Measurements from ENCODE around the gene ACVR2B.

Gene ACVR2B

GRCh38 chr3:38478901-38479300 is 25.2 kb downstream of the ACVR2B start:
- peaks cover 36 to 72% (median 51%) of the 10 kb centered on the region in 11 experiments for H3K36me3 ChIP-seq

GRCh38 chr3:38479431-38480092 is 25.9 kb downstream of the ACVR2B start:
- H3K27ac ChIP-seq = no peak overlapping the region
- no peaks in the 10 kb centered on the region for H3K9me3 ChIP-seq (replicated peaks in 1 of 11)
- no peaks in the 10 kb centered on the region for H3K27me3 ChIP-seq
- peaks cover 0 to 13% (median 2%) of the 10 kb centered on the region in 10 experiments; a peak in 6 of 20 replicates for H3K4me1 ChIP-seq
- no peak overlapping the region for H3K9ac ChIP-seq
- peaks cover 7 to 58% (median 44%) of the 10 kb centered on the region in 11 experiments; a peak in 20 of 22 replicates for H4K20me1 ChIP-seq
- peaks cover 41 to 79% (median 58%) of the 10 kb centered on the region in 11 experiments for H3K36me3 ChIP-seq
- H3K4me2 ChIP-seq = no peak overlapping the region
- no peak overlapping the region for H3K4me3 ChIP-seq
- no peak for TF ChIP-seq Cebpa-rat (IDR thresholded peaks at IDR 0.05)

More at GRCh38 chr3:38478901-38479300, 25.2 kb downstream of the ACVR2B start:
- Histone ChIP-seq H3K4me3 (no peak overlapping the region), H3K9ac (no peak overlapping the region), H3K4me2 (no peak overlapping the region), H3K27ac (no peak overlapping the region), H3K9me3 (replicated peaks in 1 of 11) (no peaks in the 10 kb centered on the region), H4K20me1 (peaks cover 7 to 65% (median 45%) of the 10 kb centered on the region in 11 experiments; a peak in 20 of 22 replicates), H3K27me3 (no peaks in the 10 kb centered on the region), H3K4me1 (peaks cover 0 to 11% (median 0%) of the 10 kb centered on the region in 10 experiments; a peak in 6 of 20 replicates)
- TF ChIP-seq Cebpa-rat (IDR thresholded peaks at IDR 0.05) = no peak

- no peak for TF ChIP-seq Cebpa-rat (IDR thresholded peaks at IDR 0.05)
- Histone ChIP-seq H3K36me3 (peaks cover 41 to 84% (median 63%) of the 10 kb centered on the region in 11 experiments), H3K27me3 (no peaks in the 10 kb centered on the region), H3K4me2 (no peak overlapping the region), H3K4me3 (no peak overlapping the region), H3K27ac (no peak overlapping the region), H3K4me1 (peaks cover 0 to 13% (median 0%) of the 10 kb centered on the region in 10 experiments; a peak in 6 of 20 replicates), H4K20me1 (peaks cover 7 to 53% (median 41%) of the 10 kb centered on the region in 11 experiments; a peak in 20 of 22 replicates), H3K9me3 (replicated peaks in 1 of 11) (no peaks in the 10 kb centered on the region), H3K9ac (no peak overlapping the region)
These were observed 26.4 kb downstream of the ACVR2B start for GRCh38 chr3:38480093-38480445.

GRCh38 chr3:38480930-38481329 is 27.2 kb downstream of the ACVR2B start:
- no peak overlapping the region for H3K4me2 ChIP-seq
- no peak overlapping the region for H3K4me3 ChIP-seq
- 0 out of 22 replicates have a peak overlapping the region, but pooled peaks of 3 of the 11 experiments have one; percentile 9 to 24 (median 19) for H3K9ac ChIP-seq
- peaks cover 0 to 12% (median 0%) of the 10 kb centered on the region in 10 experiments; a peak in 5 of 20 replicates for H3K4me1 ChIP-seq
- H3K9me3 ChIP-seq (replicated peaks in 1 of 11) = no peaks in the 10 kb centered on the region
- peaks cover 41 to 93% (median 70%) of the 10 kb centered on the region in 11 experiments for H3K36me3 ChIP-seq
- no peaks in the 10 kb centered on the region for H3K27me3 ChIP-seq
- no peak for TF ChIP-seq Cebpa-rat (IDR thresholded peaks at IDR 0.05)
- no peak overlapping the region for H3K27ac ChIP-seq
- H4K20me1 ChIP-seq = peaks cover 7 to 45% (median 32%) of the 10 kb centered on the region in 11 experiments; a peak in 20 of 22 replicates

GRCh38 chr3:38482951-38483350 is 29.3 kb downstream of the ACVR2B start:
- Histone ChIP-seq H3K9ac (no peak overlapping the region; a peak in 1 of 22 replicates), H3K27me3 (no peaks in the 10 kb centered on the region), H3K9me3 (replicated peaks in 1 of 11) (no peaks in the 10 kb centered on the region), H3K4me3 (no peak overlapping the region), H3K36me3 (peaks cover 41 to 97% (median 74%) of the 10 kb centered on the region in 11 experiments), H3K4me1 (peaks cover 0 to 20% (median 4%) of the 10 kb centered on the region in 10 experiments; a peak in 5 of 20 replicates), H3K27ac (no peak overlapping the region), H4K20me1 (peaks cover 0 to 24% (median 12%) of the 10 kb centered on the region in 11 experiments; a peak in 15 of 22 replicates), H3K4me2 (no peak overlapping the region)
- TF ChIP-seq Cebpa-rat (IDR thresholded peaks at IDR 0.05) = no peak

- no peaks in the 10 kb centered on the region for H3K9me3 ChIP-seq (replicated peaks in 1 of 11)
- peaks cover 0 to 20% (median 4%) of the 10 kb centered on the region in 10 experiments; a peak in 5 of 20 replicates for H3K4me1 ChIP-seq
- no peak overlapping the region for H3K9ac ChIP-seq
- no peak overlapping the region for H3K27ac ChIP-seq
- H3K27me3 ChIP-seq = no peaks in the 10 kb centered on the region
- no peak overlapping the region; a peak in 1 of 22 replicates for H3K4me2 ChIP-seq
- TF ChIP-seq Cebpa-rat (IDR thresholded peaks at IDR 0.05) = no peak
- peaks cover 0 to 1% (median 0%) of the 10 kb centered on the region in 11 experiments; a peak in 1 of 22 replicates for H4K20me1 ChIP-seq
- H3K36me3 ChIP-seq = peaks cover 20 to 88% (median 46%) of the 10 kb centered on the region in 11 experiments
- no peak overlapping the region for H3K4me3 ChIP-seq
These were observed 33.6 kb downstream of the ACVR2B start for GRCh38 chr3:38487323-38487722.

- Histone ChIP-seq H3K36me3 (peaks cover 4 to 72% (median 30%) of the 10 kb centered on the region in 11 experiments; a peak in 20 of 22 replicates), H3K4me3 (no peak overlapping the region), H3K4me2 (no peak overlapping the region), H3K9ac (no peak overlapping the region), H3K27me3 (no peaks in the 10 kb centered on the region), H4K20me1 (no peaks in the 10 kb centered on the region), H3K4me1 (peaks cover 0 to 18% (median 4%) of the 10 kb centered on the region in 10 experiments; a peak in 5 of 20 replicates), H3K27ac (no peak overlapping the region), H3K9me3 (replicated peaks in 1 of 11) (no peaks in the 10 kb centered on the region)
- no peak for TF ChIP-seq Cebpa-rat (IDR thresholded peaks at IDR 0.05)
These were observed 35.3 kb downstream of the ACVR2B start for GRCh38 chr3:38488949-38489348.

- no peak overlapping the region for H3K9ac ChIP-seq
- no peaks in the 10 kb centered on the region for H3K27me3 ChIP-seq
- H3K4me1 ChIP-seq = peaks cover 0 to 14% (median 2%) of the 10 kb centered on the region in 10 experiments; a peak in 4 of 20 replicates
- no peaks in the 10 kb centered on the region for H4K20me1 ChIP-seq
- H3K36me3 ChIP-seq = peaks cover 0 to 64% (median 24%) of the 10 kb centered on the region in 11 experiments; a peak in 16 of 22 replicates
- H3K4me2 ChIP-seq = no peak overlapping the region
- H3K4me3 ChIP-seq = no peak overlapping the region
- no peaks in the 10 kb centered on the region for H3K9me3 ChIP-seq (replicated peaks in 1 of 11)
- no peak overlapping the region for H3K27ac ChIP-seq
- TF ChIP-seq Cebpa-rat (IDR thresholded peaks at IDR 0.05) = no peak
These were observed 36.1 kb downstream of the ACVR2B start for GRCh38 chr3:38489766-38490165.

GRCh38 chr3:38490281-38491030 is 36.8 kb downstream of the ACVR2B start:
- no peak overlapping the region for H3K27ac ChIP-seq
- H3K27me3 ChIP-seq = no peaks in the 10 kb centered on the region
- H3K9ac ChIP-seq = no peak overlapping the region
- no peak overlapping the region for H3K4me2 ChIP-seq
- H3K4me3 ChIP-seq = no peak overlapping the region
- H4K20me1 ChIP-seq = no peaks in the 10 kb centered on the region
- no peaks in the 10 kb centered on the region for H3K9me3 ChIP-seq (replicated peaks in 1 of 11)
- peaks cover 0 to 57% (median 20%) of the 10 kb centered on the region in 11 experiments; a peak in 14 of 22 replicates for H3K36me3 ChIP-seq
- no peak for TF ChIP-seq Cebpa-rat (IDR thresholded peaks at IDR 0.05)
- H3K4me1 ChIP-seq = peaks cover 0 to 14% (median 6%) of the 10 kb centered on the region in 10 experiments; a peak in 8 of 20 replicates

Data from BLaER1 treated with 17β-estradiol and CSF1 and Interleukin-3, amounts not matched to agents 10 nM and 100 nM (cell line).